ENCODE results near the gene CYP3A7. TPM values are rescaled to one million over a fixed set of nuclear protein-coding genes. Genes with fewer than 3 reads are reported as not detected.
"Not testable (repeated sequence)": the region's sequence is repeated elsewhere in the genome, so short reads cannot be mapped to it uniquely, and the experiment has no call there.

CYP3A7 gene
- total RNA-seq, 1 donor from 2014 or later, result not detected

GRCh38 chr7:99742737-99743394 lies 7.9 kb upstream of the CYP3A7 start:
- DNase-seq (ENCODE audit: low read depth), result no peak

GRCh38 chr7:99741441-99741795 lies 6.4 kb upstream of the CYP3A7 start:
- DNase-seq (ENCODE audit: low read depth), result no peak

GRCh38 chr7:99740573-99741440 lies 5.8 kb upstream of the CYP3A7 start:
- DNase-seq (ENCODE audit: low read depth), result no peak

GRCh38 chr7:99739699-99740572 lies 4.9 kb upstream of the CYP3A7 start:
- DNase-seq (ENCODE audit: low read depth), result no peak

- no peak for DNase-seq (ENCODE audit: low read depth)
These were observed 2.7 kb upstream of the CYP3A7 start for GRCh38 chr7:99737726-99738125.

- DNase-seq (ENCODE audit: low read depth), result not testable (repeated sequence)
These were observed 1.7 kb upstream of the CYP3A7 start for GRCh38 chr7:99736667-99737066.

GRCh38 chr7:99733448-99733847 lies 1.5 kb downstream of the CYP3A7 start:
- no peak for DNase-seq (ENCODE audit: low read depth)

GRCh38 chr7:99733003-99733402 lies 2.0 kb downstream of the CYP3A7 start:
- DNase-seq (ENCODE audit: low read depth), result no peak

GRCh38 chr7:99731638-99732374 lies 3.2 kb downstream of the CYP3A7 start:
- no peak for DNase-seq (ENCODE audit: low read depth)

GRCh38 chr7:99730992-99731391 lies 4.0 kb downstream of the CYP3A7 start:
- DNase-seq (ENCODE audit: low read depth), result no peak

GRCh38 chr7:99730238-99730810 lies 4.7 kb downstream of the CYP3A7 start:
- no peak for DNase-seq (ENCODE audit: low read depth)

GRCh38 chr7:99729486-99730237 lies 5.3 kb downstream of the CYP3A7 start:
- DNase-seq (ENCODE audit: low read depth), result peak; percentile 91

- no peak for DNase-seq (ENCODE audit: low read depth)
These were observed 6.4 kb downstream of the CYP3A7 start for GRCh38 chr7:99728615-99729014.

GRCh38 chr7:99723201-99723600 lies 11.8 kb downstream of the CYP3A7 start:
- not testable (repeated sequence) for DNase-seq (ENCODE audit: low read depth)

- no peak for DNase-seq (ENCODE audit: low read depth)
These were observed 14.0 kb downstream of the CYP3A7 start for GRCh38 chr7:99720800-99721595.

GRCh38 chr7:99719996-99720769 lies 14.8 kb downstream of the CYP3A7 start:
- peak; percentile 67 for DNase-seq (ENCODE audit: low read depth)

- no peak for DNase-seq (ENCODE audit: low read depth)
These were observed 20.9 kb downstream of the CYP3A7 start for GRCh38 chr7:99713995-99714570.

GRCh38 chr7:99709838-99710578 lies 25.0 kb downstream of the CYP3A7 start:
- no peak for DNase-seq (ENCODE audit: low read depth)
